ENCODE measurements around the gene DNAJC1.

Gene DNAJC1

DNA sequence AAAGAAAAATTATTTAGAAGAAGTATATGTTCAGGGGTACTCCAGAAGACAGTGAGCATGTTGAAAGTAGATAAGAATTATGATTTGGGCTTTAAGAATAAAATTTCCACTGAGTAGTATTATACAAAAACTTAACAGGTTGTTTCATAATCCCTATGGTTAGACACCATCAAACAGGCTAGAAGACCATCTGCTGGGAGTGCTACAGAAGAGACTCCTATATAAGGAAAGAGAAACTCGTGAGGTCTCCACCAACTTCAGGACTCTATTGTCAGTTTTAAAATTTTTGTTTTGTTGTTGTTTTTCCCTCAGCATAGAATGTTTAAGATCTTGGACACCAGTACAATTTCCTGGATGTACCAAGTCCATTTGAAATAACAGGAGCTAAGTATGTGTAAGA is 13.1 kb downstream of the DNAJC1 start:
- no peaks in the 10 kb centered on the region for H3K27me3 Mint-ChIP-seq
- no peak overlapping the region for H3K4me3 Mint-ChIP-seq
- DNase-seq (no peak), ATAC-seq (replicated peaks) (no peak)
- peaks cover 3 to 4% of the 10 kb centered on the region in 2 donors for H3K36me3 Mint-ChIP-seq
- no peaks in the 10 kb centered on the region for H3K9me3 Mint-ChIP-seq
- H3K27ac Mint-ChIP-seq: no peak overlapping the region
- peaks cover 4 to 9% of the 10 kb centered on the region in 2 donors for H3K4me1 Mint-ChIP-seq

DNA sequence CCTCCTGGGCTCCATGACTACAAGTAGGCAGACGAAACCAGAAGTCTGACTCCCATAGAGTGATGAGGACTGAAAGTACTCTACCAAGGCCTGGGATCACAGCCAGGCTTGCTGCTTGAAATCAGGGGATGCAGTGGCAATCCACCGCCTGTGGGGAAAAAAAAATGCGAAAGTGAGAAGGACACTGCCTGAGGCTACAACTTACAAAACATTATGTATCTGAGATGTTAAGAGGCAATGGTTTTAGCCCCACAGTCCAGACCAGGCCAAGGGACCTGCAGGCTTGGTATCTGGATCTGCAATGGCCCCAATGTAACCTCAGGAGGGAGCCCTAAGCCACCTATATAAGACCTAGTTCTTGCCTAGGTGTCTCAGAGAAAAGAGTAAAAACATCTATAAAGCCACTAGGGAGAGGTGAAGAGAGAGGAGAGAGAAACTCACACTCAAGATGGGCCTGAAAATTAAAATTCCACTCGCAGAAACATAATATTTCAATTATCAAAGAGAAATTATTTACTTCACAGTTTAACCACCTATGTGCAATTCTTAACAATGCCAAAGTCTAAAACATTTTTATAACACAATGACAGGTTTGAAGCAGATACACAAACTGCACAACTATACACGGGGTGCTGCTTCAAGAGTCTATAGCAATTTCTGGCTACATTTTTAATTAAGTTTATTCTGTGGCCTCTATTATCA is 13.9 kb downstream of the DNAJC1 start:
- peak overlapping the region; percentile 16 for H3K27ac Mint-ChIP-seq
- no peak overlapping the region for H3K4me3 Mint-ChIP-seq
- H3K27me3 Mint-ChIP-seq: no peaks in the 10 kb centered on the region
- no peaks in the 10 kb centered on the region for H3K9me3 Mint-ChIP-seq
- H3K36me3 Mint-ChIP-seq: peaks cover 4% of the 10 kb centered on the region in 2 donors
- peak; percentile 90 to 95 for ATAC-seq (replicated peaks)
- DNase-seq: peak; percentile 8
- H3K4me1 Mint-ChIP-seq: peaks cover 4 to 15% of the 10 kb centered on the region in 2 donors

DNA sequence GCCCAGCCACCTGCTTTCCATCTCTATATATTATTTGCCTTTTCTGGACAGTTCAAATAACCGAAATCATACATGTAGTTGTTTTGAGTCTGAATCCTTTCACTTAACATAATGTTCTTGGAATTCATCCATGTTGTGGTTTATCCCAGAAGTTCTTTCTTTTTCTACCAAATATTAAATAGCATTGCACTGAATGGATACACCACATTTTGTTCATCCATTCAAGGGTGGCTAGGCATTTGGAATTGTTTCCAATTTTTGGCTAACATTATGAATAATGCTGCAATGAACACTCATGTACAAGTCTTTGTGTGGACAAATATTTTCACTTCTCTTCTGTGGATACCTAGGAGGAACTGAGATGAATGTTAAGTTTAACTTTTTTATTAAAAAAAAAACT is 18.0 kb downstream of the DNAJC1 start:
- Mint-ChIP-seq H3K9me3 (no peaks in the 10 kb centered on the region), H3K4me3 (no peak overlapping the region), H3K27me3 (no peaks in the 10 kb centered on the region), H3K36me3 (peaks cover 9 to 13% of the 10 kb centered on the region in 2 donors), H3K27ac (no peak overlapping the region), H3K4me1 (peaks cover 10 to 23% of the 10 kb centered on the region in 2 donors)
- ATAC-seq (replicated peaks) (no peak), DNase-seq (no peak)

DNA sequence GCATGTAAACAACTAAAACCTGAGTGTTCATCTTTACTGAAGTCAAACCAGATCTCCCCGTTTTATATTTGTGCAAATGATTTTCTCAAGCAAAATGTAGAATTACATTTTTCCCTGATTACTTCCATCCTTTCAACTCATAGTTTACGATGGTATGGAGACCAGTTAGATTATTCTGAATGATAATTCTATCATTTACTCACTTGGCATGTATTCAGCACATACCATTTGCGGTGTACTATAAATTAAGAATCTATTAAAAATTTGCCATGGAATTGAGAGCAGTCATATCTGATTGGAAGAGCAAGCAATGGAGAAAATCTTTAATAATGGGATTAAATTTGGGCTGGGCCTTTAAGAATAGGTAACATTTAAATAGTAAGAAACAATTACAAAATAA is 22.4 kb downstream of the DNAJC1 start:
- H3K27ac Mint-ChIP-seq: no peak overlapping the region
- H3K4me3 Mint-ChIP-seq: no peak overlapping the region
- H3K27me3 Mint-ChIP-seq: no peaks in the 10 kb centered on the region
- peaks cover 10 to 27% of the 10 kb centered on the region in 2 donors for H3K4me1 Mint-ChIP-seq
- no peaks in the 10 kb centered on the region for H3K9me3 Mint-ChIP-seq
- ATAC-seq (replicated peaks) (no peak), DNase-seq (no peak)
- peaks cover 10% of the 10 kb centered on the region in 2 donors for H3K36me3 Mint-ChIP-seq

DNA sequence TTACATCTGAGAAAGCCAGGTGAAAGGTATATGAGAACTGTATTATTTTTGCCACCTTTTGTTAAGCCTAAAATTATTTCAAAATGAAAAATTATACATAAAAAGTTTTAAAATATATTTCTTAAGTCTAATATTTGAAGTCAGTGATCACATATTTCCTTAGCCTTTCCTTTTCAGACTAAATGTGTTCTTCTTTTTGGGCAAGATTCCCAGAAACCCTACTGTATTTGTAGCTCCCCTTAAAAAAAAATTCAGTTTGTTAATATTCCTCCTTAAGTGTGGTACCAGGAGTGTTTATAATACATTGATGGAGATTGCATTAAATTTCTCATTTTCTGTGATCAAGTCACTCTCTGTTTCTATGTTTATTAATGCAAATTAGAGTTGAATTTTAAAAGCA is 22.8 kb downstream of the DNAJC1 start:
- Mint-ChIP-seq H3K9me3 (no peaks in the 10 kb centered on the region), H3K27ac (no peak overlapping the region), H3K36me3 (peaks cover 9 to 10% of the 10 kb centered on the region in 2 donors), H3K4me1 (peaks cover 10 to 27% of the 10 kb centered on the region in 2 donors), H3K4me3 (no peak overlapping the region), H3K27me3 (no peaks in the 10 kb centered on the region)
- no peak for ATAC-seq (replicated peaks)
- DNase-seq: no peak

DNA sequence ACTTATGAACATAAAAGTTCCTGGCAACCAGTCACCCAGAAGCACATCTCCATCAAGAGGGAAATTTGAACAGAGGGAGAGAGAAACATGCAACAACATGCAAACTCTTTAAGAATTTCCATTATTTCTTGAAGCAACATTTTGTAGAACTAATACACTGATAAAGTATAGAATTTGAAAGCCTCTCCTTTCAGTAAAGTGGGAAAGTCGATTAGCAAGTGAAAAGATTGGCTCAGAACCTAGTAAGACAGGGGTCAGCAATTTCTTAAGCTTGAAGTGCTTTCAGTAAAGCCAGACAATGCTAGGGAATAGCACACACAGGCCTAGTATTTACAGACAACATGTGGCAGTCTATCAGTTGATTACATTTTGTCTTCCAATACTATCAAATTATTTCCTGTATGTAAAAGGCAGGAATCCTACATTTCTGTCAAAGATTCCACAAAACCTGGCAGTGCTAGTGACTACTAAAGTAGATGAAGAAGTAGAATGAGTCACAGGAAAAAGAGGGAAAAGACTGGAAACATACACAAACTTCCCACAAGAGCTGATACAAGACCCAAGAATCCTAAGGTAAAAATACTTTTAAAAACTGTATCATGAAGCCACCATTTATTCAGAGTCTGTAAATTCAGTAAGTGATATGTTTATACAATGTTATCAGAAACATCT is 25.2 kb downstream of the DNAJC1 start:
- ATAC-seq (replicated peaks) (no peak), DNase-seq (no peak)
- H3K27ac Mint-ChIP-seq: no peak overlapping the region
- H3K27me3 Mint-ChIP-seq: no peaks in the 10 kb centered on the region
- no peak overlapping the region for H3K4me3 Mint-ChIP-seq
- no peaks in the 10 kb centered on the region for H3K9me3 Mint-ChIP-seq
- H3K36me3 Mint-ChIP-seq: peaks cover 6 to 7% of the 10 kb centered on the region in 2 donors
- H3K4me1 Mint-ChIP-seq: peaks cover 10 to 20% of the 10 kb centered on the region in 2 donors

DNA sequence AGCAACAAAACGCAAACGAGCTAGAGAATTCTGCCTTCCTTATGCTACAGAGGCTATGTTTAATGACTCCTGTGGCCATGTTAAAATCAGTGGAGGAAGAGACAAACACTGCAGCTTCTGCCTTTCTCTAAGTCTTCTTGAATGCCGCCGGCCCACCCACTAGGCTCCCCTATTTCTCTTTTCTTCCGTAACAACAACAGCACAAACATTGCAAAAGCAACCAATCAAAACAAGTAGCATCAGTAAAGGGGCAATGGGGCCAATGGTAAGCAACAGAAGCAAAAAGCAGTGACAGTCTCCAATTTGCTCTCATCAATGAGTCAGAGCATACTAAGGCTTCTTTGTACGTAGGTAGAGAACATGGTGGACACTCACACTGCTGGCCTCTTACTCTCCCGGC is 26.8 kb downstream of the DNAJC1 start:
- DNase-seq: no peak
- Mint-ChIP-seq H3K9me3 (no peaks in the 10 kb centered on the region), H3K4me3 (no peak overlapping the region), H3K4me1 (peaks cover 8 to 11% of the 10 kb centered on the region in 2 donors), H3K27ac (no peak overlapping the region), H3K36me3 (peaks cover 1 to 4% of the 10 kb centered on the region in 2 donors), H3K27me3 (no peaks in the 10 kb centered on the region)
- ATAC-seq (replicated peaks): no peak

DNA sequence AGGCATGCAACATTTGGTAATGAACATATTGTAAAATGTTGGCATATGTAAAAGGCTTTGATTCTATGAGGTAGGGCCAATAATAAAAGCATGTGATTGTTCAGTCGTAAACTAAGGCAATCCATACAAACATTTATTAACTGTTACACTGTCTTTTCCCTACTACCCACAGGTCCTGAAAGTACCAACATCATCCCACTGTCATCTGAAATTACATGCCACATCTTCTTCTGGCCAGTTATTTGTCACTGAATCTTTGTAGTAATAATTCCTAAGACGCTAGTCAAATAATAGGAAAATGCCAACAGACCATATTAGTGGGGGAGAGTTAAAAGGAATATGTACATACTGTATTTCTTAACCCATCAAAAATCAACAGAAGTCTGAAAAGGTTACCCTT is 27.2 kb downstream of the DNAJC1 start:
- DNase-seq (no peak), ATAC-seq (replicated peaks) (no peak)
- H3K36me3 Mint-ChIP-seq: peaks cover 0 to 4% of the 10 kb centered on the region in 2 donors
- no peak overlapping the region for H3K4me3 Mint-ChIP-seq
- peaks cover 6 to 11% of the 10 kb centered on the region in 2 donors for H3K4me1 Mint-ChIP-seq
- no peak overlapping the region for H3K27ac Mint-ChIP-seq
- no peaks in the 10 kb centered on the region for H3K9me3 Mint-ChIP-seq
- no peaks in the 10 kb centered on the region for H3K27me3 Mint-ChIP-seq

DNA sequence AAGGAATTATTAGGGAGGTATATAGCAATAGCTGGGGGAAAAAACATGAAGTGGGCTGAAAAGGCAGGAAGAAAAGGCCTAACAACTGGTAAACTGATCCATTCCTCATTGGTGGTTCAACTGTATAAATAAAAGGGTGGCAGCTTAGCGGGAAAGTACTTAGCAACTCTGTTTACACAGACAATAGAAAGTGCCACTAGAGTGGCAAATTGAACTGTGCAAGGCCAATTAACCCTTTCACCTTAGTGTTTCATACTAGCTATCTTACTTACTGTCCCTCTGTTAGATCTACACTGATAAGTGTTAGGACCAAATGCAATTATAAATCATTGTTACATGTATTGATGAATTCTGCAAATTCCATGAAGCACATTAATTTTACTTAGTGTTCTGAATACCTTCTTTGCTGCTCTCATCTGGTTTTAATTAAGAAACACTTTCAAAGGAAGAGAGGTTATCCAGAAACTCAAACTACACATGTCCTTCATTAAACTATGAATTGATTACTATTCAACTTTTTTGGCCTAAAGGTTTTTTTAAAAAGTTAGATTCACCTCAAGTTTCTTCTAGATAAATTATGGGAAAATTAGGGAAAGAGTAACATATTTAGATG is 28.0 kb downstream of the DNAJC1 start:
- Mint-ChIP-seq H3K4me3 (no peak overlapping the region), H3K27me3 (no peaks in the 10 kb centered on the region), H3K27ac (no peak overlapping the region), H3K36me3 (peaks cover 0 to 4% of the 10 kb centered on the region in 2 donors), H3K9me3 (no peaks in the 10 kb centered on the region), H3K4me1 (peaks cover 6 to 11% of the 10 kb centered on the region in 2 donors)
- no peak for DNase-seq
- no peak for ATAC-seq (replicated peaks)

DNA sequence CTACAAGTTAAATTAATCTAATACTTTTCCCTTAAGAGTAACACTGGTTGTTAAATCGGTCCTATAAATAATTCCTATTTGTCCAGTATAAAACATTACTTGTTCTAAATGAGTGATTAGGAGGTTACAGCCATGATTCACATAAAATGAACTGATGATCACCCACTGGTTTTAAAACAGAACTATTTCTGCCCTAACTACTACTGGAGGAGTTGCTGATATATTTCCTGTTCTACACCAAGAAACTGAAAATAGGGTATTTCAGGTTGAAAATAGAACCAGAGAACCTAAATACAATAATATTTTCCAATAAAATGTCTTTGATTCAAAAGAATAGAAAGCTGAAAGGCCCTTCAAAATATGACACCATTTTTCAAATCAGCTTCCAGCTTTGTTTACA is 30.9 kb downstream of the DNAJC1 start:
- DNase-seq (no peak), ATAC-seq (replicated peaks) (no peak)
- Mint-ChIP-seq H3K4me3 (no peak overlapping the region), H3K27me3 (no peaks in the 10 kb centered on the region), H3K27ac (no peak overlapping the region), H3K9me3 (no peaks in the 10 kb centered on the region), H3K4me1 (peaks cover 7% of the 10 kb centered on the region in 2 donors), H3K36me3 (peaks cover 0 to 4% of the 10 kb centered on the region in 2 donors)

DNA sequence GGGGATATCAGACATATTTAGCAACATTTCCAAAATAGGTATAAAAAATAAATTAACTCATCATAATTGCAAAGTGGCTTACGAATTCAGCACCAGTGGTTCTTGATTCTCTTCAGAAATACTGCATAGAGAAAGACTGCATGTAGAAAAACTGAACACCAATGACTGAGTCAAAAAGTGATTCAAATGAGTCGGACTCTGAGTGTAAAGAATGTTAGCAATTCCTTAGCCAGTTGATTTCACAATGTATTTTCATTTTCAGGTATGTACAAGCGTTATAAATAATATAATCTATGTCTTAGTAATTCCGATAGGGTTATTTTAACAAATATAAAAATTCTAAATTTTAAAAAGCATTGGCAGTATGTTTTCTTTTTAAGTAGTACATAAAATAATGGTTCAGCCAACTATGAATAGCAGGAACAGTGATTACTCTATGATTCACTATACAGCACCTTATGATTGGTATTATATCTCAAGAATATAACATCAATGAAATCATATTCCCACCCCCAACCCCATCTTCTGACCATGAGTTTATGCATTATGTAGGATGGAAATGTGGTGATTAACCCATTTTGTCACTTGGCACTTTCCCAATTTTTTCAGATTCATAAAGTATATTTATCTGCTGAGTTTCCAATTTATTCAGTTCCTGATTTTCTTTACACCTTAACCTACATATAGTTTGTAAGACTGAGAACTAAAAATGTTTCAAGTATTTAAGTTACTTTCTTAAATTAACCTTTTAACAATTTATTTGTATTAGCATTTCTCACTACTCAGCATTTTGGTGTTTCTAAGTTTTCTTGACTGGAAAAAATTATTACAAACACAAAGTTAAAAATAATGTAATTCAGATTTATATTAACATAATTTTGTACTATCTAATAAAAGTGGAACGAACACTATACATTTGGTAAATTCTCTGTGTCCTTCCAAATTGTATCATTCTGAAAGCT is 33.9 kb downstream of the DNAJC1 start:
- Mint-ChIP-seq H3K27me3 (no peaks in the 10 kb centered on the region), H3K4me1 (peaks cover 7% of the 10 kb centered on the region in 2 donors), H3K4me3 (no peak overlapping the region), H3K36me3 (peaks cover 5 to 19% of the 10 kb centered on the region in 2 donors), H3K9me3 (peaks cover 4 to 5% of the 10 kb centered on the region in 2 donors), H3K27ac (no peak overlapping the region)
- DNase-seq (no peak), ATAC-seq (replicated peaks) (no peak)

DNA sequence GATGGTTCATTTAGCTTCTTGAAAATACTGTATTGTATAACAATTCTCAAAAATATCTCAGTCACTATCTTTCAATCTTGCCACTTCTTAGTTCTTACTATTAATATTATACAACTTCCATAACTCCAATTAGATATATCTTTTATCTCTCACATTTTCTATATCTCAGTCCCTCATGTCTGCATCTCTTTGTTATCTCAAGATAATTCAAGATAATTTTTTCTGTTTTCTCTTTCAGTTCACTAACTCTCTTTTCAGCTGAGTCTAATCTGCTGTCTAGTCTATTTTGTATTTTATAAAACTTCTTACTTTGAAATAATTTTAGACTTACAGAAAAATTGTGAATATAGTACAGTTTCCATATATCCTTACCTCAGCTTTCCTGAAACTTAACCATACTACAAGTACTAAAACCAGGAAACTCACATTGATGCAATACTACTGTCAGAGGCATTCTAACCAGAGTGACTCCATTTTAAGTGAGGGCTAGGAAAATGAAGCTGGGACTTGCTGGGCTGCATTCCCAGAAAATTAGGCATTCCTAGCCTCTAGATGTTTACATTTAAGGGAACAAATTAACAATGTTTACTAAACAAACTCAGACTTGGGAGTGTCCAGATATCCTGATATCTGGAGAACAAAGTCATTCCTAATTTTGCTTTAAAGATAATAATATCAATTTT is 38.4 kb downstream of the DNAJC1 start:
- DNase-seq (no peak), ATAC-seq (replicated peaks) (no peak)
- Mint-ChIP-seq H3K4me3 (no peak overlapping the region), H3K27ac (no peak overlapping the region), H3K27me3 (no peaks in the 10 kb centered on the region), H3K9me3 (peaks cover 4 to 5% of the 10 kb centered on the region in 2 donors), H3K36me3 (peaks cover 5 to 21% of the 10 kb centered on the region in 2 donors), H3K4me1 (peaks cover 8 to 13% of the 10 kb centered on the region in 2 donors)

DNA sequence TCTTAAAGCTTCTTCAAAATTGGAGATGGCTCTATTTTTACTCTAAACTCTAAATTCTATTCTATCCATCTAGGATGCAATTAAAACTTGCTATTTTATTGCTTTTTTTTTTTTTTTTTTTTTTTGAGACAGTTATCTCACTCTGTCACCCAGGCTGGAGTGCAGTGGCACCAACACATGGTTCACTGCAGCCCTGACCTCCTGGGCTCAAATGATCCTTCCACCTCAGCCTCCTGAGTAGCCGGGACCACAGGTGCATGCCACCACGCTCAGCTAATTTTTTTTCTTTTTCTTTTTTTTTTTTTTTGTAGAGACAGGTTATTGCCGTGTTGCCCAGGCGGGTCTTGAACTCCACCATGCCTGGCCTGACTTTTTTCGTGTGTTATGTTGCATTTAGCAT is 41.2 kb downstream of the DNAJC1 start:
- no peaks in the 10 kb centered on the region for H3K27me3 Mint-ChIP-seq
- no peak for DNase-seq
- peaks cover 5 to 14% of the 10 kb centered on the region in 2 donors for H3K4me1 Mint-ChIP-seq
- H3K9me3 Mint-ChIP-seq: peaks cover 4 to 5% of the 10 kb centered on the region in 2 donors
- H3K4me3 Mint-ChIP-seq: no peak overlapping the region
- H3K36me3 Mint-ChIP-seq: peaks cover 5 to 20% of the 10 kb centered on the region in 2 donors
- no peak overlapping the region for H3K27ac Mint-ChIP-seq
- no peak for ATAC-seq (replicated peaks)
